ENCODE data around the gene MAB21L4.
A peak's percentile ranks its signal among the peaks of the same experiment; 100 is the strongest.
"Not testable (repeated sequence)": the region's sequence is repeated elsewhere in the genome, so short reads cannot be mapped to it uniquely, and the experiment has no call there.

The MAB21L4 gene

DNA sequence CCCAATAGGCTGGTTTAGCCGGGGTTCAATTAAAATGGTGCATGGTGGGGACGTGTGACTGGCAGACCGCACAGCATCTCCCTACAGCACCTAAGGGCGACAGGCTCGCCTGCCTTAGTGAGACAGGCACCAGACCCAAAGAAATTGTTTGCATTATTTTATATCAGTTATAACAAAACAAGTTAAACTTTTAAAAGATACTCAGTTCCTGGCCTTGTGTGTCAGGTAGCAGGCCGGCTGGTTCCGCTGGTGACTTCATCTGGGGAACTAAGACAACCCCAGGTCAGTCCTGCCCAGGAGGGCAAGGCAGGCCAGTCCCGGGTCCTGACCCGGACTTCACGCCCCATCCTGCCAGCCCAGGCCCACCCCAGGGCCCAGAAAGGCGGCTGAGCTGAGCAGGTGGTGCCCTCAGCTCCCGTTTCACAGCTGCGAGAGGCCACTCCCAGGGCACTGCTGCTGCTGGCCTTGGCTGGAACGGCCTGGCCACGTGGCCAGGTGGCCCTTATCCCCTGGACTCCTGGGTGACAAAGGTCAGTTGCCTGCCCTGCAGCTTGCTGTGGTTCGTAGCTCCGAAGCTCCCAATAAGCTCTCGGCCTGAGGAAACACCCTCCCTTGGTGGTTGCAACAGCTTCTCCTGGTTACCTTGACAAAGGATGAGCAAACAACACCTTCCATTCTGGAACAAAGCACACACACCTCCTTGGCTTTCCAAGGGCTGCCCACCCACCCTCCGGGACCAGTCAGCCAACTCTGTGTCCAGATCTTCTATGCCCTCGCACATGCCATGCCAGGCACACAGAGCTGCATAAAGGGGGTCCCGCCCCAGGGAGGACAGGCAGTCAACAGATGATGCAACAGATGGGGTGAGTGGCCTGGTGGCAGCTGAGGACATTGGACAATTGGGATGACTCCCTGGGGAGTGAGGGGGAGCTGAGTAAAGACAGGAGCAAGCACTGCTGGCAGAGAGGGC, 38.6 kb downstream of the MAB21L4 start:
- DNase-seq = no peak

DNA sequence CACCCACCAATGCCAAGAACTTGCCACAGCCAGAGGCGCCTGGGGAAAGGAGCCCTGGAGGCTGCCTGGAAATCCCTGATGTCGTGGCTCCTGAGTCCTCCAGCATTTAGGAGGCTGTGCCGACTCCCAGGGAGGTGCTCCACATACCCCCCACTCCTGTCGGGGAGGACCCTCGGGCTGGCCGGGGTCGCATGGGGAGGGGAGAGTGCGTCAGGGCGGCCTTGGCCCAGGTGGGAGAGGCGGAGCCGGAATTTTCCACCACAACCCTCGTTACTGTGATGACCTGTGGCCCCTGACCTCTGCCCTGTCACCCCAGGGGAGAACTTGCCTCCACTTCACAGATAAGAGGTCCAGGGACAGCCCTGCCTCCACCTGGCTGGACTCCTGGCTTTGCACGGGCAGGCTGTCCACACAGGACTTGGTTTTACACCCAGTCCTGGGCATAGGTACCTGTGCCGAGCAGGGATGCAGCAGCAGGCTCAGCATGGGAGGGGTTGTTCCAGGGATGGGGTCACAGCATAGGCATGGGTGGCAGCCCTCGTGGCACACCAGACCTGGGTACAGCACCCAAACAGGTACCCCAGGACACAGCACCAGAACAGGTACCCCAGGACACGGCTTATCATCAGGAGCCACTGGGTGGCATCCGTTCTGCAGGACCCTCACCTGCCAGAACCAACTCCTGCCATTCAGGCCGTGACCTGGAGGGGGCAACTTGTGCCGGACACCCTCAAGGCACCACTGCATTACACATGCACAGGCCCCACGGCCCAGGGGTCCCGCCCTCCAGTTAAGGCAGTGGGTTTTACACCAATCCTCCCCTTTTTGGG, 39.6 kb downstream of the MAB21L4 start:
- no peak for DNase-seq

DNA sequence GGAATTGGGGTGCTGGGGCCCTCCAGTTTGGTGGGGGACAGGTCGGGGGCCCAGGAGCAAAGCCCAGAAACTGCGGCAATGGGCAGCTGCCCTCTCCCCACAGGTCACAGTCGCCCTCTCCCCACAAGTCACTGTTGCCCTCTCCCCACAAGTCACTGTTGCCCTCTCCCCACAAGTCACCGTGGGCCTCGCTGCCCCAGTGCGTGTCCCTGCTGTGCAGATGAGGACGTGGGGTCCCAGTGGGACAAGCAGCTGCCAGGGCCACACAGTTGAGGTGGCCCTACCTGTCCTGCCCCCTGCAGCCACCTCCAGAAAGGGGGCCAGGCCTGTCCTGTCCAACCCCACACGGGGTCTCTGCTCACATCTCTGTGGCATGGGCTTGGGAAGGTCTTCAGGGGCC, 40.3 kb downstream of the MAB21L4 start:
- no peak for DNase-seq

DNA sequence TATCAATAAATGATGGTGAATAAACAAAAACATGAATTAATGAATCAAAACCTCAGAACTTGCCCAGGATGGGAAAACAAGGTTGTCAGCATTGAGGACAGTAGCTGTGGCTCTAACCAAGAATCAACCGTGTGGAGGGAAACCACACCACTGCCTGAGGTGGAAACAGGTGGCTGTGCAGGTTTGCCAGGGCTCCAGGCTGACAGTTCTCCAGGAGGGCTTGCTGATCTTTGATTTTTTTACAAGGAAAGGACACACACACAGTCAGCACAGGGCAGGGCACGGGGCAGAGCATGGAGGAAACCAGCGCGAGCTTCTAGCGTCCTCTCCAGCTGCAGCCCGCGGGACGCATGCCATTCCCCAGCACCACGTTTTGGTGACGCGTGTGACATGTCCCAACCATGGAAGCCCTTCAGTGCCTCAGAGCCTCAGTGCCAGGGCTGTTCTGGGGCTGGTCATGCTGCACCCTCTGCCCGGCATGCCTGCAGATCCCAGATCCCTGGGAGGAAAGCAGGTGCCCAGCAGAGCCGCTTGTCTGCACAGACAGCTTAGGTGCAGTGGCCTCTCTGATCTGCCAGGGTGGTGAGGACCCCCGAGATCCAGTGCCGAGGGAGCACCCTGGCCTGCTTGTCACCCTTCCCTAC, 43.2 kb downstream of the MAB21L4 start:
- no peak for DNase-seq

DNA sequence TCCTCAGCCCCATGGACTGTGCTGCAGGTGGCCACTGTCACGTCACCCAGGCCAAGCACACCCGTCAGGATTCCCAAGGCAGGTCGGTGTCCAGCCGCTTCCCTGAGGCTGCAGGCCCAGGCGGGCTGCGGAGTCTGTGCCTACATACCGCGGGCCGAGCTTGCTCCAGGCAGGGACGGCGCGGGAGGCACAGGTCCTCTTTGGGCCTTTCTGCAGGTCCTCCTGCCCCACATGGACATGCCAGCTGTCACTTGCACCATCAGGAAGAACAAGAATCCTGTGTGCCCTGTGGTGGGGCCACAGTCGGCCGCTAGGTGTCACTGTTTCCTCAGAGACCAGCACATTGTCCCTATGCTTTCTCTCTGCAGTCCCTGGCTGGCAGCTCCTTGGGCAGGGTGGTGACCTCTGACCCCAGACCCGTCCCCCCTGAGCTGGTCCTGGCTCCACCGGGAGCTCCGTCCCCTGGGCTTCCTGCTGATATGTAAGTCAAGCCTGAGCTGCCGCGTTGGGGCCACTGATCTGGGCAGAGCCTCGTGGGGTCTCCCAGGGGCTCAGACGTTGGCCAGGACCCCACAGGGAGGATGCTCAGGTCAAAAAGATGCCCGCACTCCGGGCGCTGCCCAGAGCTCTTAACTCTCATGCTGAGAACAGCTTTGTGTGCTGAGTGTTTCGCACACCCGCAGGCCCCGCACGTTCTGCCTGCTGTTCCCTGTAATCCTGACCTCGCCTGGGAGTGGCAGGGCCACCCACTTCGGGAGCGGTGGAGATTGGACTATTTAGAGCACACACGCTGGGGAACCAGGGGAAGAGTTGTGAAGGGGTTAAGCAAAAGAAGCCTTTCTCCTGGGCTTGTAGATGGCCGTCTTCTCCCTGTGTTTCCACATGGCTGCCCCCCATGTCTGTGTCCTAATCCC, 44.6 kb downstream of the MAB21L4 start:
- peak; percentile 40 to 58 for DNase-seq

DNA sequence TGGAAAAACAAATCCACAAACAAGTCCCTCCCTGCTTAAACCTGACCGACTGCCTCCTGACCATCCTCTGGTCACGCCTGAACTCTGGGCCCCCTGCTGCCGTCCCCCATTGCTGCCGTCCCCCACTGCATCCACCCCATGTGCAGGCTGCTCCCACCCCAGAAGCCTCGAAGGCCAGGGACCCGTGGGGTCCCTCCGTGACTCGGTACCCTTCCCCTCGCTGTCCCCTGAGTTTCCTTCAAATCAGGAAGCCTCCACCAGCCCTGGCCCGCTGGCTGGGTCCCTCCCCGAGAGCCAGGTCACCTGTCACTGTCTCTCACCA, 45.2 kb downstream of the MAB21L4 start:
- DNase-seq = no peak

DNA sequence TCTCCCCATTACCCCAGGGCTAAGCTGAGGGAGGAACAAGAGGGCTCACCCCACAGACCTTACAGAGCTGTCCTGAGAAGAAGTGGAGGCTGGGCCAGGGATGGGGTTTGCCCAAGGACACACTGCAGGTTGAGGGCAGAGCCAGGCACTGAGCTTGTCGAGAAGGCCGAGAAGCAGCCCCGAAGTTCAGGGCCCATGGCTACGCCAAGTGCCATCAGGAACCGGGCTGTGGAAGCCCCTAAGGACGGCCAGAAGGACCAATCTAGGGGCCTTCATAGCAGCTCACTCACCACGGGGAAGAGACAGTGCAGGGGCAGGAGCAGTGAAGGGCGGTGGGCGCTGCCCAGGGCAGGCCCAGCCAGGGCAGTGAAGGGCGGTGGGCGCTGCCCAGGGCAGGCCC, 45.9 kb downstream of the MAB21L4 start:
- DNase-seq = no peak

DNA sequence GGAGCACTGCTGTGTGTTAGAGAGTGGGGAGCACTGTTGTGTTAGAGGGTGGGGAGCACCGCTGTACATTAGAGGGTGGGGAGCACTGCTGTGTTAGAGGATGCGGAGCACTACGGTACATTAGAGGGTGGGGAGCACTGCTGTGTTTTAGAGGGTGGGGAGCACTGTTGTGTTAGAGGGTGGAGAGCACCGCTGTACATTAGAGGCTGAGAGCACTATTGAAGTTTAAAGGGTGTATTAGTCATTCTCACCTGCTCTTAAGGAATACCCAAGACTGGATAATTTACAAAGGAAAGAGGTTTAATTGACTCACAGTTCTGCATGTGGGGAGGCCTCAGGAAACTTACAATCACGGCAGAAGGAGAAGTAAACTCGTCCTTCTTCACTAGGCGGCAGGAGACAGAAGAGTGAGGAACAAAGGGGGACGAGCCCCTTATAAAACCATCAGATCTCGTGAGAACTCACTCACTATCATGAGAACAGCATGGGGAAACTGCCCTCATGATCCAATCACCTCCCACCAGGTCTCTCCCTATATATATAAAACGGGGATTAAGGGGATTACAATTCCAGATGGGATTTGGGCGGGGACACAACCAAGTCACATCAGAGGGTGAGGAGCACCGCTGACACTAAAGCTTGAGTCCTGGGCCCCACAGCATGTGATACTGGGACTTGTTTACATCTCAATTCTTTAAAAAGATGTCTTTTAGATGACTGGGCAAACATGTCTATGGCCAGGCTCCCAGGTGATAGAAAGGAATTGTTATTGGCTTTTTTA, 46.9 kb downstream of the MAB21L4 start:
- no peak for DNase-seq

DNA sequence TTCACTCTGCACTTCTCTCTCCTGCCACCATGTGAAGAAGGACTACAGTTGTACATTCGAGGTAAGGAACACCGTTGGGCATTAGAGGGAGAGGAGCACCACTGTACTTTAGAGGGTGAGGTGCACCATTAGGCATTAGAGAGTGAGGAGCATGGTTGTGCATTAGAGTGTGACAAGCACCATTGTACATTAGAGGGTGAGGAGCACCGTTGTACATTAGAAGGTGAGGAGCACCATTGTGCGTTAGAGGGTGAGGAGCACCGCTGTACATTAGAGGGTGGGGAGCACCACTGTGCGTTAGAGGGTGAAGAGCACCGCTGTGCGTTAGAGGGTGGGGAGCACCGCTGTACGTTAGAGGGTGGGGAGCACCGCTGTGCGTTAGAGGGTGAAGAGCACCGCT, 48.1 kb downstream of the MAB21L4 start:
- no peak for DNase-seq

DNA sequence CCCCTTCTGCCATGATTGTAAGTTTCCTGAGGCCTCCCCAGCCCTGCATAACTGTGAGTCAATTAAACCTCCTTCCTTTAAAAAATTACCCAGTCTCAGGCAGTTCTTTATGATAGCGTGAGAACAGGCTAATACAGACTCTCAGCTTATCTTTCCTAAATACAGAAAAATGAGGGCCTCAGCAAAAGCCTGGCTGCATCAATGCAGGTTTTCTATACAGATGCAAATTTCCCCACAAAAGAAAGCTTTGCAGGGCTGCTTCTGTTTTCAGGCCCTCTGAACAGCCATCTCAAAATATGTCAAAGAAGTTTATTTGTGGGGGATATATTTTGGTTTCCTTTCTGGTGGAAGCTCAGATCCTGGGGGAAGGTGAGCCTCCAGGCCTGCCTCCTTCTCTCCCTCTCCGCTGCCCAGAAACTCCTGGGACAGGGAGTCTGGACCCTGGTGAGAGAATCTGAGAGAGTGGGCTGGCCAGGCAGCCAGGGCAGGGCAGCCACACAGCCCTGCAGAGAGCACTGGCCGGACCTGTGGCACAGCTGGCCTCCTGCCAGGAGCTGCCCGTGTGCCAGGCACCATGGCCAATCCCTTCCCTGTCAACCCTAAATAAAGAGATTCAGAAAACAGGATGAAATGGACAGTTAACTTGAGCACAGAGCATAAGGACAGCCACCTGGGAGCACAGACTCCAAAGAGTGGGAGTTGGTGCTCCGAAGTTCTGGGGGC, 48.9 kb downstream of the MAB21L4 start:
- DNase-seq = no peak

DNA sequence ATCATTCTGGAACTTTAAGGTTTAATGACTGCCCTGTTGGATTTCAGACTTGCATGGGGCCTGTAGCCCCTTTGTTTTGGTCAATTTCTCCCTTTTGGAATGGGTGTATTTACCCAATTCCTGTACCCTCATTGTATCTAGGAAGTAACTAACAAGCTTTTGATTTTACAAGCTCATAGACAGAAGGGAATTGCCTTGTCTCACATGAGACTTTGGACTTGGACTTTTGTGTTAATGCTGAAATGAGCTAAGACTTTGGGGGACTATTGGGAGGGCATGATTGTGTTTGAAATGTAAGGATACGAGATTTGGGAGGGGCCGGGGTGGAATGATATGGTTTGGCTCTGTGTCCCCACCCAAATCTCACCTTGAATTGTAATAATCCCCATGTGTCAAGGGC, 49.6 kb downstream of the MAB21L4 start:
- DNase-seq = not testable (repeated sequence)

DNA sequence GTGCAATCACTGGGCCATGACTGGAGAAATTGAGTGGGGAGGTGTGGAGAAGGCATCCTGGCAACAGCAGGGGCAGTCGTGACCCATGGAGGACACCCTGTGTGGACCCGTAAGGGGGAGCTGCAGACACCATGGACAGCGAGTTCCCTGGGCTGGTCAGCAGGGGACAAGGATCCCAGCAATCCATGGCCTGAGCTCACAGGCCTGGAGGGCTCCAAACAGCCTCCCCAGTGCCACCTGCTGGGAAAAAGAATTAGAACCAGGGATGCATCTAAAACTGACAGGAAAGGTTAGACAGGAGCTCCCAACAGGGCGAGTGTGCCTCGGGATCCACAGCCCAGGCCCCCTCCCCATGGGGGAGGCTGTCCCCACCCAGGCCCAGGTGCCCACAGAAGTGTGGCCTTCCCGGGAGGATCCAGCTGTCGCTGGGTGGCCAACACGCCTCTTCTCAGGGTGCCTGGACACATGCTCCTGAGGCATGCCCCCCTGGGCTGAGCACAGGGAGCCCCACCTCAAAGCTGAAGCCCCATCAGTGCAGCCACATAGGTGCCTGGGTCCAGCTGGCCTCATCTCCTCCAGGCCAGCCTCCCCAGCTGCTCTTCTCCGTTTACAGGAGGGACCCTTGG, 55.4 kb downstream of the MAB21L4 start:
- DNase-seq = no peak

DNA sequence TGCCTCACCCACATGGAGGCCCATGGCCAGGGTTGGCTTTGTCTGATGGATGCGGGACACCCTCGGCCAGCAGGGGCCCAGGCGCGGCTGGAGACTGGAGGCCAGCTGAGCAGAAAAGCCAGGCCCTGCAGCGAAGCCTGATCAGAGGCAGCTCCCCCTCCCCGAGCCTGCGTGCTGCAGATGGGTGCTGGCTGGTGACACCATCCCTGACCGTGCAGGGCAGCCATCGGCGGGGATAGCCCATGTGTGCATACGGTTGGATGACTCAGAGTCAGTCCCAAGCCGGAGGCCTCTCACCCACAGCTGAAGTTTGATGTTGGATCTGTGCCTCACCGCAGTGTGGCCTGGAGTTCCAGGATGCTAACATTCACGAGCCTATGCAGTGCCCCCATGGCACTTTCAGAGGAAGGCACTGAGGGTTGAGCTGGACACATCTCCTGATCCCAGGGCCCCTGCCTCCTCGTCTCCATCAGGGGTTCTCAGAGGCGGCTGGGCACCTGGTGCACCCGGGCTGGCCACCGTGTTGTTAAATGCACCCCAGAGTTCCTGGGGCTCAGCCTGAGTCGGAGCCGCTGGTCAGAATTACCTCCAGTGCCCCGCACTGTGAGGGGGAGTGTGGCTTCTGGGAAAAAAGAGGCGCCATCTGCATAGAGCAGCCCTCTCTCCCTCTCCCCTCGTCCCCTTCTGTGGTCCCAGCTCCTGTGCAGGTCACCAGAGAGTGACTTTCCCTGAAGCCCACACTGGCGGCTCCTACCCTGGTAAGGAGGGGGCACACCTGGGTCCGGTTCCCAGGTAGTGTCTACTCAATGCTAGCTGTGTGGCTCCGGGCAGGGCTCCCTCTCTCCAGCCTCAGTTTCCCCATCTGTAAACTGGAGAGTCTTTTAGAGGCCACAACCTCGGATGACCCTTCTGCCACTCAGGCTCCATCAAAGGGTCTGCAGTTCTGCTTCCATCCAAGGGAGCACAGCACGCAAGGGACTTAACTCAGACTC, 56.5 kb downstream of the MAB21L4 start:
- no peak for DNase-seq

DNA sequence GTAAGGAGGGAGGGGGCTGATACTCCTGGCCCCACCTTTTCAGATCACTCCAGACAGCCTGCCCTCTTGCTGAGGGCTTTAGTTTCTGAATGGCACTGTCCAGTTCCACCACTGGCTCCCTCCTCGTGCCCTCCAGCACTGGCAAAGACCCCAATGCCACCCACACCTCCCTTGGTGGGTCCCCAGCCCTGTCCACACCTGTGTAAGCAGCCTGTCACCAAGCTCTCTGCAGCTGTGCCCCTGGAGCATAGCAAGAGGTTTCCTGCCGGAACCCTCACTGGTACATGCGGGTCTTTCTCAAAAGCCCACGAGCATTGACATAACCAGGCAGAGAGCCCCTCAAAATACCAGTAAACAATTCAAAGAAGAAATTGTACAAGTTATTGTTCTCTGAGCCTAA, 58.3 kb downstream of the MAB21L4 start:
- no peak for DNase-seq

DNA sequence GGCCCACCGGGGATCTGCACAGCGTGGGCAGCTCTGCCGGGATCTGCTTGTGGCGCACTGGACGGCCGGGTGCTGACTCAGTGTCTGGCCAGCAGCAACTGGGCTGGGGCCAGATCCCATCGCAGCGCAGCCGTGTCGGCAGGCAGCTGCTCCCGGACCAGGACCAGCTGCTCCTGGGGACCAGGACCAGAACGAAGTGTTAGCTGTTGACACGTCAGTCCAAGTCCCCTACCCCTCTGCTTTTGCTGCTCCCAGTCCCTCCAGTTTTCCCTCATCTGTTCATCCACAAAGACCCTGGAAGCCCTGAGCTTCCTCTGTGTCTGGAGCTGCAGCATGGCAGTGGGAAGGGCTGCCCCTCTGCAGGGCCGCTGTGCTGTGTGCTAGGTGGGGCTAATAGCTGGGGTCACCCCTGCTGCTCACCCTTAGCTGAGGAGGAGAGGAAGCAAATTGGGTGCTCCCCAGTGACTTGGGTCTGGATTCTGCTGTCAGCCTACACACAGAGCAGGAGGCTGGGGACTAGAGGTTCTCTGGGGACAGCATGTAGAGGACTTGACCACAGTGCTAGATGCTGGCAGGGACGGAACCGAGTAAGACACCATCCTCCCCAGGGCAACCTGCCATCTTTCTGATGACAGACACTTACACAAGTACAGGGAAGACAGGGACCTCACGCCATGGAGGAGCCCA, 59.0 kb downstream of the MAB21L4 start:
- no peak for DNase-seq
